ENCODE measurements around the gene MAGEA6.

Gene MAGEA6

DNA sequence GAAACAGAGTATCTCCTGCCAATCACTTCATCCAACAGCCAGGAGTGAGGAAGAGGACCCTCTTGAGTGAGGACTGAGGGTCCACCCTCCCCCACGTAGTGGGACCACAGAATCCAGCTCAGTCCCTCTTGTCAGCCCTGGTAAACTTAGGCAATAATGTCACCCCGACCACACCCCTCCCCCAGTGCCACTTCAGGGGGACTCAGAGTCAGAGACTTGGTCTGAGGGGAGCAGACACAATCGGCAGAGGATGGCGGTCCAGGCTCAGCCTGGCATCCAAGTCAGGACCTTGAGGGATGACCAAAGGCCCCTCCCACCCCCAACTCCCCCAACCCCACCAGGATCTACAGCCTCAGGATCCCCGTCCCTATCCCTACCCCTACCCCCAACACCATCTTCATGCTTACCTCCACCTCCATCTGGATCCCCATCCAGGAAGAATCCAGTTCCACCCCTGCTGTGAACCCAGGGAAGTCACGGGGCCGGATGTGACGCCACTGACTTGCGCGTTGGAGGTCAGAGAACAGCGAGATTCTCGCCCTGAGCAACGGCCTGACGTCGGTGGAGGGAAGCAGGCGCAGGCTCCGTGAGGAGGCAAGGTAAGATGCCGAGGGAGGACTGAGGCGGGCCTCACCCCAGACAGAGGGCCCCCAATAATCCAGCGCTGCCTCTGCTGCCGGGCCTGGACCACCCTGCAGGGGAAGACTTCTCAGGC lies 36.1 kb downstream of the MAGEA6 start, which contains the start of the genes CSAG1 and MAGEA12:
TSS of gene CSAG1 (minus strand) at position 461 of the 715 bp plus-strand sequence. CDS start 1,261 bp downstream, outside the sequence.
TSS of gene MAGEA12 (plus strand) at position 497 of the 715 bp plus-strand sequence. CDS start 2,405 bp downstream, outside the sequence.
- DNase-seq: no peak

DNA sequence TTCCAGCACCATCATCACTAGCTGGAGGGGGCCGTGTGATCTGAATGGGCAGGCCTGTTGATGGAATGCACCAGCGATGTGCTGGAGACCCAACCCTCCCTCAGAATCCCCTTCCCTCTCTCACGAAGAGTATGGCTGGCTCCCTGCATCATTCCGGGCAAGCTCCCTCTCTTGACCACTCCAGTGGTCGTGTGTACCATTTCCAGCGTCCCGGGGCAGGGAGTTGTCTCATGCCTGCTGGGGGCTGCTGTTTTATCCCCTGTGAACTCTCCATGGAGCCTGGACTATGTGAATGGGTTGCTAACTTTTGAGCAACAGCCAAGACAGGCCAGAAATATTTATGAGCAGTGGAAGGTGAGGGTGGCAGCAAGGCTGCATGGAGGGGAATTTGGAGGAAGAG lies 44.1 kb downstream of the MAGEA6 start:
- no peak for DNase-seq
